Esophagus squamous epithelium (tissue), 4 donors: ENCODE results near the gene ARAP1.

Experiments used
- POLR2A ChIP-seq, 4 donors: fragments of 450-650 bp; IDR thresholded peaks; one replicate each; pipeline ENCODE4 v1.6.1; 2017; ENCODE audit warnings: antibody characterized with exemption in 4 of 4, mild to moderate bottlenecking in 4 of 4, moderate library complexity in 3 of 4
- TF ChIP-seq, protein P1 (sequence below), 6 experiments: fragments of 450-650 bp in 4 of 6; fragments of 200-600 bp in 2 of 6; sonication (generic) in 2 of 6; IDR thresholded peaks; one replicate each; pipeline ENCODE4 v1.5.1; 2016 to 2019; ENCODE audit warnings: antibody characterized with exemption in 6 of 6, mild to moderate bottlenecking in 4 of 6, moderate library complexity in 4 of 6

GRCh38 chr11:72678524-72678923 is 73.7 kb downstream of the ARAP1 start:
- TF ChIP-seq, protein P1, sequence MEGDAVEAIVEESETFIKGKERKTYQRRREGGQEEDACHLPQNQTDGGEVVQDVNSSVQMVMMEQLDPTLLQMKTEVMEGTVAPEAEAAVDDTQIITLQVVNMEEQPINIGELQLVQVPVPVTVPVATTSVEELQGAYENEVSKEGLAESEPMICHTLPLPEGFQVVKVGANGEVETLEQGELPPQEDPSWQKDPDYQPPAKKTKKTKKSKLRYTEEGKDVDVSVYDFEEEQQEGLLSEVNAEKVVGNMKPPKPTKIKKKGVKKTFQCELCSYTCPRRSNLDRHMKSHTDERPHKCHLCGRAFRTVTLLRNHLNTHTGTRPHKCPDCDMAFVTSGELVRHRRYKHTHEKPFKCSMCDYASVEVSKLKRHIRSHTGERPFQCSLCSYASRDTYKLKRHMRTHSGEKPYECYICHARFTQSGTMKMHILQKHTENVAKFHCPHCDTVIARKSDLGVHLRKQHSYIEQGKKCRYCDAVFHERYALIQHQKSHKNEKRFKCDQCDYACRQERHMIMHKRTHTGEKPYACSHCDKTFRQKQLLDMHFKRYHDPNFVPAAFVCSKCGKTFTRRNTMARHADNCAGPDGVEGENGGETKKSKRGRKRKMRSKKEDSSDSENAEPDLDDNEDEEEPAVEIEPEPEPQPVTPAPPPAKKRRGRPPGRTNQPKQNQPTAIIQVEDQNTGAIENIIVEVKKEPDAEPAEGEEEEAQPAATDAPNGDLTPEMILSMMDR (IDR thresholded peaks at IDR 0.05), result no peak
- TF ChIP-seq POLR2A (IDR thresholded peaks at IDR 0.05), result no peak
